IgD-negative memory B cell (primary cell): ENCODE data around the gene MTPN. TPM values are rescaled to one million over a fixed set of nuclear protein-coding genes. Genes with fewer than 3 reads are reported as not detected.

Experiments
- H3K27ac Mint-ChIP-seq, 3 donors: one replicate each; pipeline ENCODE4 v1.8.0; 2020 to 2022; ENCODE audit warnings: mild to moderate bottlenecking in 3 of 3, mixed read lengths in 3 of 3, moderate library complexity in 1 of 3
- H3K27me3 Mint-ChIP-seq: one replicate; pipeline ENCODE4 v1.8.0; 2021; ENCODE audit warnings: mixed read lengths
- H3K36me3 Mint-ChIP-seq: one replicate; pipeline ENCODE4 v1.8.0; 2020; ENCODE audit warnings: mild to moderate bottlenecking, mixed read lengths
- H3K4me1 Mint-ChIP-seq, 3 donors: one replicate each; pipeline ENCODE4 v1.8.0; 2020 to 2022; ENCODE audit warnings: mixed read lengths in 3 of 3, mild to moderate bottlenecking in 1 of 3
- H3K4me3 Mint-ChIP-seq, 4 donors: one replicate each; pipeline ENCODE4 v1.8.0; 2020 to 2022; ENCODE audit warnings: mild to moderate bottlenecking in 4 of 4, mixed read lengths in 4 of 4, moderate library complexity in 3 of 4
- H3K9me3 Mint-ChIP-seq, 3 donors: one replicate each; pipeline ENCODE4 v1.8.0; 2020 to 2021; ENCODE audit warnings: mixed read lengths in 3 of 3, mild to moderate bottlenecking in 1 of 3
- polyA plus RNA-seq: library from polyadenylated mRNA; unstranded; fragments of 300-500 nt; fragmentation: Illumina TruSeq; gene quantifications from one replicate; pipeline ENCODE4 v1.2.3, GENCODE V29; 2021

The MTPN gene
- polyA plus RNA-seq, 1 donor from 2014 or later = 235 TPM

- H3K36me3 Mint-ChIP-seq = no peaks in the 10 kb centered on the region
- no peaks in the 10 kb centered on the region for H3K9me3 Mint-ChIP-seq
- H3K27me3 Mint-ChIP-seq = peaks cover 1% of the 10 kb centered on the region
- no peak overlapping the region for H3K4me3 Mint-ChIP-seq
- H3K27ac Mint-ChIP-seq = no peak overlapping the region
- H3K4me1 Mint-ChIP-seq = peaks cover 0 to 4% (median 0%) of the 10 kb centered on the region in 3 donors
Measured at GRCh38 chr7:135911099-135911498, 66.1 kb downstream of the MTPN start.

DNA sequence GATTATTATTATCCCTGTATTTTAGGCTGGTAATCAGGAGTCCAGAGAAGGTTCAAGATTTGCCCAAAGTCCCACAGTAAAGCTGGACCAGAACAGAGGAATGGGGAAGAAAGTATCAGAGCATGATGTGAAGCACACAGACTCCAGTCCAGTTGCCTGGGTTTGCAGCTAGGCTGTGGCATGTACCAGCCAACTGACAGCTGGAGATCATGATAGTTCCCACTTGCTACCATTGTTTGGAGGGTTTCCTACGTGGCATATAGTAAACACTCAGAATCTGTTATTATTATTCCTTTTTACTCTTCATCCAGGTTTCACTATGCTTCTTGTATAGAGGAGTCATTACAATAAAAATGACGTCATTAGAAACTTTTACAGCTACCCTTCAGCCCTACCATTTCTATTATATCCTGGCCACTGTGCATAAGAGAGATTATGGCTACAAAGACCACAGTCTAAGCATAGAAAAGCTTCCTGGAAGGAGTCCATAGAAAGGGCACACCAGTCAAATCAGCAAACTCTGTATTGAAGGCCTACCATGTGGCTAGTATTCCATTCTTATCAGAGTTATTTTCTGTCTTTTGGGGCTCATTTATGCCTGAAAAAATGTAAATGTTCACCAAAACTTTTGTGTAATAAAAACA lies 66.6 kb downstream of the MTPN start:
- H3K27me3 Mint-ChIP-seq = peaks cover 1% of the 10 kb centered on the region

DNA sequence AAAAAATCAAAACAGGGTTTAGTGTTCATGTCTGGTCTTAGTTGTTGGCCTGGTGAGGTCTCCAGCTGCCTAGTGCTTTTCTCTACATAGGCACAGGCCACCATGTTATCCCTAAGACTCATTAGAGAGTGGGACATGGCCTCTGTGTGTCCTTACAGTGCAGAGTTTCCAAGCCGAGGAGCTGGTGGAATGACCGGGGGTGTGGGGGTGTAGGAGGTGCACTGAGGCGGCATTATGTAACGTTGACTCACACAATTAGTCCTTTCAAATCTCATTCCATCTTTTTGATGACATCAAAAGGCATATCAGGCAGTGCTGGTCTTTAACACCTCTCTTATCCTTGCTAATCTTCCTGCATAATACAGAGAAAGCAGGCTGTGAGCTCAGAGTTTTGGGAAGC lies 71.3 kb downstream of the MTPN start:
- no peaks in the 10 kb centered on the region for H3K4me1 Mint-ChIP-seq
- H3K9me3 Mint-ChIP-seq = no peaks in the 10 kb centered on the region
- peaks cover 2% of the 10 kb centered on the region for H3K27me3 Mint-ChIP-seq
- no peak overlapping the region for H3K4me3 Mint-ChIP-seq
- H3K36me3 Mint-ChIP-seq = peaks cover 3% of the 10 kb centered on the region
- no peak overlapping the region for H3K27ac Mint-ChIP-seq

More for the DNA sequence above, 66.6 kb downstream of the MTPN start:
- Mint-ChIP-seq H3K4me3 (no peak overlapping the region), H3K4me1 (peaks cover 0 to 4% (median 0%) of the 10 kb centered on the region in 3 donors), H3K27ac (no peak overlapping the region), H3K36me3 (peaks cover 3% of the 10 kb centered on the region), H3K9me3 (no peaks in the 10 kb centered on the region)

- H3K36me3 Mint-ChIP-seq = peaks cover 3% of the 10 kb centered on the region
- H3K27ac Mint-ChIP-seq = no peak overlapping the region
- peaks cover 2% of the 10 kb centered on the region for H3K27me3 Mint-ChIP-seq
- H3K4me1 Mint-ChIP-seq = no peaks in the 10 kb centered on the region
- H3K9me3 Mint-ChIP-seq = no peaks in the 10 kb centered on the region
- H3K4me3 Mint-ChIP-seq = no peak overlapping the region
Measured at GRCh38 chr7:135905355-135905754, 71.8 kb downstream of the MTPN start.

- Mint-ChIP-seq H3K4me3 (no peak overlapping the region), H3K4me1 (peaks cover 0 to 1% (median 0%) of the 10 kb centered on the region in 3 donors)
Measured at GRCh38 chr7:135904282-135904681, 72.9 kb downstream of the MTPN start.

GRCh38 chr7:135901585-135902540 lies 75.3 kb downstream of the MTPN start:
- Mint-ChIP-seq H3K9me3 (no peaks in the 10 kb centered on the region), H3K4me3 (no peak overlapping the region), H3K27me3 (peaks cover 1% of the 10 kb centered on the region), H3K4me1 (peaks cover 0 to 2% (median 0%) of the 10 kb centered on the region in 3 donors), H3K36me3 (peaks cover 3% of the 10 kb centered on the region), H3K27ac (no peak overlapping the region)

More at GRCh38 chr7:135904282-135904681, 72.9 kb downstream of the MTPN start:
- peaks cover 2% of the 10 kb centered on the region for H3K27me3 Mint-ChIP-seq
- peaks cover 3% of the 10 kb centered on the region for H3K36me3 Mint-ChIP-seq
- no peak overlapping the region for H3K27ac Mint-ChIP-seq
- H3K9me3 Mint-ChIP-seq = no peaks in the 10 kb centered on the region

- H3K36me3 Mint-ChIP-seq = no peaks in the 10 kb centered on the region
- no peak overlapping the region for H3K27ac Mint-ChIP-seq
- H3K9me3 Mint-ChIP-seq = peaks cover 0 to 3% (median 0%) of the 10 kb centered on the region in 3 donors
- peaks cover 1% of the 10 kb centered on the region for H3K27me3 Mint-ChIP-seq
- H3K4me3 Mint-ChIP-seq = no peak overlapping the region
- peaks cover 0 to 2% (median 2%) of the 10 kb centered on the region in 3 donors for H3K4me1 Mint-ChIP-seq
Measured at GRCh38 chr7:135900065-135900546, 77.1 kb downstream of the MTPN start.

DNA sequence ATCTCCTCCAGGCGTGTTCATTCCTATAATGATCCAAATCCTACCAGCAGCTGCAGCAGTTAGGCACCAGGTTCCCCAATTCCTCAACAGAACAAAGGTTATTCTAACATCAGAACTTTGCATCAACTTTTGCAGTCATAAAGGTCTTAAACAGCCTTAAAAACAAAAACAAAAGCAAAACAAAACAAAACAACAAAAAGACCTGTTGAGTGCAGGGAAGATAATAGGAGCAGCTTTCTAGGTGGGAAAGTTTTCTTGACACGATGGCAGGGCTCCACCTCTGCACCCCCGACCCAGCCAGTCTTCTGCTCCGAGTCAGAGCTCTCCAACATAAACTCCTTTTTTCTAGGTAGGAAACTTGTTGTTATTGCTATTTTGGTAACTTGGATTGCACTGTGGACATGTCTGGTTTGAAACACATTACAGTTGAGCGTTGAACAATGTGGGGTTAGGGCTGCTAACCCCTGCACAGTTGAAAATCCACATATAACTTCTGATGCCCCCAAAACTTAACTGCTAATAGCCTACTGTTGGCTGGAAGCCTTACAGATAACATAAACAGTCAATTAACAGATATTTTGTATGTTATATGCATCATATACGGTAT lies 77.6 kb downstream of the MTPN start:
- peaks cover 1% of the 10 kb centered on the region for H3K27me3 Mint-ChIP-seq
- peaks cover 0 to 3% (median 0%) of the 10 kb centered on the region in 3 donors for H3K9me3 Mint-ChIP-seq
- H3K36me3 Mint-ChIP-seq = no peaks in the 10 kb centered on the region
- H3K27ac Mint-ChIP-seq = no peak overlapping the region
- no peak overlapping the region for H3K4me3 Mint-ChIP-seq
- peaks cover 0 to 2% (median 2%) of the 10 kb centered on the region in 3 donors for H3K4me1 Mint-ChIP-seq

- no peak overlapping the region for H3K27ac Mint-ChIP-seq
Measured at GRCh38 chr7:135898226-135898625, 78.9 kb downstream of the MTPN start.

GRCh38 chr7:135894816-135895215 lies 82.3 kb downstream of the MTPN start:
- H3K9me3 Mint-ChIP-seq = peaks cover 0 to 3% (median 0%) of the 10 kb centered on the region in 3 donors
- no peaks in the 10 kb centered on the region for H3K36me3 Mint-ChIP-seq
- no peak overlapping the region for H3K4me3 Mint-ChIP-seq
- H3K27me3 Mint-ChIP-seq = peaks cover 3% of the 10 kb centered on the region
- H3K27ac Mint-ChIP-seq = peak overlapping the region in 1 of 3 donors; percentile 21
- peaks cover 0 to 2% (median 2%) of the 10 kb centered on the region in 3 donors for H3K4me1 Mint-ChIP-seq

More at GRCh38 chr7:135898226-135898625, 78.9 kb downstream of the MTPN start:
- peaks cover 0 to 3% (median 0%) of the 10 kb centered on the region in 3 donors for H3K9me3 Mint-ChIP-seq
- peaks cover 4% of the 10 kb centered on the region for H3K27me3 Mint-ChIP-seq
- H3K36me3 Mint-ChIP-seq = no peaks in the 10 kb centered on the region
- H3K4me3 Mint-ChIP-seq = no peak overlapping the region
- peaks cover 0 to 2% (median 2%) of the 10 kb centered on the region in 3 donors for H3K4me1 Mint-ChIP-seq

GRCh38 chr7:135889823-135890222 lies 87.3 kb downstream of the MTPN start:
- Mint-ChIP-seq H3K4me1 (peaks cover 0 to 4% (median 2%) of the 10 kb centered on the region in 3 donors), H3K4me3 (no peak overlapping the region), H3K36me3 (peaks cover 3% of the 10 kb centered on the region), H3K9me3 (peaks cover 0 to 2% (median 0%) of the 10 kb centered on the region in 3 donors), H3K27me3 (peaks cover 3% of the 10 kb centered on the region), H3K27ac (no peak overlapping the region)

GRCh38 chr7:135888740-135889139 lies 88.4 kb downstream of the MTPN start:
- H3K4me1 Mint-ChIP-seq = peaks cover 0 to 4% (median 2%) of the 10 kb centered on the region in 3 donors
- peaks cover 0 to 2% (median 0%) of the 10 kb centered on the region in 3 donors for H3K9me3 Mint-ChIP-seq
- H3K27me3 Mint-ChIP-seq = peaks cover 3% of the 10 kb centered on the region
- no peak overlapping the region for H3K27ac Mint-ChIP-seq
- H3K4me3 Mint-ChIP-seq = no peak overlapping the region
- H3K36me3 Mint-ChIP-seq = peaks cover 3% of the 10 kb centered on the region

- Mint-ChIP-seq H3K36me3 (peaks cover 3% of the 10 kb centered on the region), H3K4me1 (peaks cover 0 to 4% (median 2%) of the 10 kb centered on the region in 3 donors), H3K27ac (no peak overlapping the region), H3K9me3 (peaks cover 1 to 3% (median 2%) of the 10 kb centered on the region in 3 donors), H3K27me3 (no peaks in the 10 kb centered on the region), H3K4me3 (no peak overlapping the region)
Measured at GRCh38 chr7:135886345-135887132, 90.6 kb downstream of the MTPN start.
